Bone marrow (tissue), 2 donors: ENCODE results near the gene CPT1A.
A peak's percentile ranks its signal among the peaks of the same experiment; 100 is the strongest.
"Not testable (repeated sequence)": the region's sequence is repeated elsewhere in the genome, so short reads cannot be mapped to it uniquely, and the experiment has no call there.

Experiments
- DNase-seq, 2 donors: peaks; one replicate each; lab custom pipeline; 2025; lab: John Stamatoyannopoulos, UW

Gene CPT1A

DNA sequence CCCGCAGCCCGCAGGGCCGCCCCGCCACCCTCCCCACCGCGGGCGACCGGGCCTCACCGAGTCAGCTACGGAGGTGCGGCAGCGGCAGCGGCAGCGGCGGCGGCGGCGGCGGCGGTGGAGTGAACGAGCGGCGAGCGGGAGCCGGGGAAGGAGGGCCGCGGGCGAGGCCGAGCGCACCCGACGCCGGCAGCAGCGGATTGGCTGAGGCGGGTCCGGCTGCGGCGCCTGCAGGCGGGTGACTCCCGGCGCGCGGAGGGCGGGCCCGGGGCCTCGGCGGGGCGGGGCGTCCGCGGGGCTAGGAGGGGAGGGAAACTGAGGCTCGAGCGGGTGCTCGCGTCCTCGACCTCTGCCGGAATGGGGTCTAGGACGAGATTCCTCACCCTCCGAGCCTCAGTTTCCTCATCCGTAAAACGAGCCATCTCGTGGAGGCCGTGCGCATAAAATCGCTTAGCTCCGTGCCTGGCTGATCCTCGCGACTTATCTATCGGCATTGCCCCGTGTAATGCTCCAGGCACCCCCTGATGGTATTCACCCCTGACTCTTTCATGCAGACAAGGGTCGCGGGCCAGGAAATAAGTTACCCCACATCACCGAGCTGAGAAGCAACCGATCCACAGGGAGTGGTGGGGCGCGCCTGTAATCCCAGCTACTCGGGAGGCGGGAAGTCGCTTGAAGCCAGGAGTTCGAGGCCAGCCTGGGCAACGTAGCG, at the start of gene CPT1A:
TSS of gene CPT1A (minus strand) at position 199 of the 709 bp plus-strand sequence. CDS start 26,442 bp downstream, outside the sequence.
- peak; percentile 36 for DNase-seq

- DNase-seq: peak in 1 of 2 donors; percentile 76
Observed at GRCh38 chr11:68890490-68891231, 48.9 kb upstream of the CPT1A start.

GRCh38 chr11:68889948-68890446, 48.3 kb upstream of the CPT1A start:
- DNase-seq: no peak

DNA sequence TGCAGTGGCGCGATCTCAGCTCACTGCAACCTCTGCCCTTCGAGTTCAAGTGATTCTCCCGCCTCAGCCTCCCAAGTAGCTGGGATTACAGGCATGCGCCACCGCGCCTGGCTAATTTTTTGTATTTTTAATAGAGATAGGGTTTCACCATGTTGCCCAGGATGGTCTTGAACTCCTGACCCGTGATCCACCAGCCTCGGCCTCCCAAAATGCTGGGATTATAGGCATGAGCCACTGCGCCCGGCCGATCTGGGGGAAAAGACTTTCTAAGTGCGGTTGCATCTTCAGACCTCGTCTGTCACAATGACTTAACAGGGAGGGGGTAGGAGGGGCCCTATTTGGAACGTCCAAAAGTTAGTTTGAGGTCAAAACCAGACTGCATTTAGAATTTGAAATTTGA, 43.1 kb upstream of the CPT1A start:
- not testable (repeated sequence) for DNase-seq

GRCh38 chr11:68882391-68882790, 40.7 kb upstream of the CPT1A start:
- no peak for DNase-seq

GRCh38 chr11:68881320-68881719, 39.6 kb upstream of the CPT1A start:
- no peak for DNase-seq

DNA sequence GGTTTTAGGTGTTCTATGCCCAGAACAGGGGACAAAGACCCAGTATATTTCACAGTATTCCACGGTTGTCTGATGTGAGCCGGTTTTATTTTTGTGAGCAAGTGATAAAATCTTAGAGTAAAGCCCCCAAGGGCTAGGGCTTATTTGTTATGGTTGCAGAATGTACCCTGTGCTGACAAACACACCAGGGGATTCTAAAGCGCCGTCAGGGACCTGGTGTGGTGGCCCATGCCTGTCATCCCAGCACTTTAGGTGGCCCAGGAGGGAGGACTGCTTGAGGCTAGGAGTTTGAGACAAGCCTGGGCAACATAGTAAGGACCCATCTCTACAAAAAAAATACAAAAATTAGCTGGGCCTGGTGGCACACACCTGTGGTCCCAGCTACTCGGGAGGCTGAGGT, 39.1 kb upstream of the CPT1A start:
- DNase-seq: no peak

GRCh38 chr11:68878022-68878421, 36.3 kb upstream of the CPT1A start:
- DNase-seq: no peak

DNA sequence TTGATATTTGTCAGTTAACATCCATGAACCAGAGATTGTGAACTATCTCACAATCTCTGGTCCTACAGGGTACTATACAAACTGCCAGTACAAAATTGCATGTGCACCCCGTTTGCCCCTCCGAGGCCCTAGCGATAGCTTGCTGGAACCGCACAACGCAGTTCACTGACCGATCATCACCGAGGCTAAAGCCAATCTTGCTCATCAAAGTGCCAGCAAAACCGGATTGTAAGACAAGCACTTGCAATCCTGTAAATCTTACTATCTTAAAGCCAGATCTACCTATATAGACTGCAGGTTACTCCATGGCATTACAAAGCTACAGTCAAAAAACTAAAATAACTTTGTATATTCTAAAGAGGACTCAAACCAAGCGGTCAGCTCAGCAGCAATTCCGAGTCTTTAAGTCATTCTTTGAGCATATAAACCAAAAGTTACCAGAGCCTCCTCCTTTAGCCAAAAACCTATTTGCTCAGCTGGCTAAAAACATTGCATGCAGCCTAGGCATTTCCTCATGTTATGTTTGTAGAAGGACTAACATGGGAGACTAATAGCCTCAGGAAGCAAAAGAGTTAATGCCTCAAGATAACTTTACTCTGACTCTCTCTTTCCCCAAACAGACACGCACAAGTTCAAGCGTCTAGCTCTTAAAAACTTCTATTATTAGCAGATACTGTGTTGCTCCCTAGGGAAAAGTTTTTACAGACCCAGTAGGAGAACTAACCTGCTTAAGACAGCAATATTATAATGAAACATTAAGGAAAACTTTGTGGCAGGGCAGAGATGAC, 30.7 kb upstream of the CPT1A start:
- no peak for DNase-seq

GRCh38 chr11:68870470-68870869, 28.8 kb upstream of the CPT1A start:
- no peak for DNase-seq

- no peak for DNase-seq
Observed at GRCh38 chr11:68868221-68868835, 26.6 kb upstream of the CPT1A start.

GRCh38 chr11:68867066-68867465, 25.4 kb upstream of the CPT1A start:
- DNase-seq: no peak

GRCh38 chr11:68865241-68865640, 23.5 kb upstream of the CPT1A start:
- no peak for DNase-seq

- DNase-seq: no peak
Observed at GRCh38 chr11:68863553-68864265, 22.0 kb upstream of the CPT1A start.

GRCh38 chr11:68862421-68862820, 20.7 kb upstream of the CPT1A start:
- DNase-seq: no peak

DNA sequence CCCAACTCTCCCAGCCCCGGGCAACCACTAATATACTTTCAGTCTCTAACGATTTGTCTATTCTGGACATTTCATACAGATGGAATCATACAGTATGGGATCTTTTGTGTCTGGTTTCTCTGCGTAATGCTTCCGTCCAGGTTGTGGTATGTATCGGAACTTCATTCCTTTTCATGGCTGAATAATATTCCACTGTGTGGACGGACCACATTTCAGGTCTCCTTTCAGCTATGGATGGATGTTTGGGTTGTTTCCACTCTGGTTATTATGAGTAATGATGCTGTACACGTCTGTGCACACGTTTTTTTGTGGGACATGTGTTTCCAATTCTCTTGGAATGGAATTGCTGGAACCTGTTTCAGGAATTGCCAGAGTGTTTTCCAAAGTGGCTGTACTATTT, 17.4 kb upstream of the CPT1A start:
- DNase-seq: no peak

GRCh38 chr11:68857037-68857586, 15.4 kb upstream of the CPT1A start:
- no peak for DNase-seq

DNA sequence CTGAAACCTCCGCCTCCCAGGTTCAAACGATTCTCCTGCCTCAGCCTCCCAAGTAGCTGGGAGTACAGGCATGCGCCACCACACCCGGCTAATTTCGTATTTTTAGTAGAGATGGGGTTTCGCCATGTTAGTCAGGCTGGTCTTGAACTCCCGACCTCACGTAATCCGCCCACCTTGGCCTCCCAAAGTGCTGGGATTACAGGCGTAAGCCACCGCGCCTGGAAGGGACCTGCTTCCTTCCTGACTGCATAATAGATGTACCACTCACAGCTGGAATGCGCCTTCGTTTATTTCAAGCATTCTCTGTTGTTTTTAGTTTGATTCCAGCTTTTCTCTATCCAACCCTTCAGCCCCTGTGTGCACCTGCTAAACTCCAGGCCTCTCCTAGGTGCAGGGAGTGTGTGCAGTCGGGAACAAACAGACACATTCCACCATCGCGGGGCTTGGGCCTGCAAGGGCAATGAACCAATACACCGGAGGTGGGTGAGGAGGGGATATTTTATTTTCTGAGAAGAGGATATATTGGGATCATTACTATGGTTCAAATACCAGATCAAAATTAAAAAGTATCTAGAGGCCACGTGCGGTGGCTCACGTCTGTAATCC, 14.8 kb upstream of the CPT1A start:
- not testable (repeated sequence) for DNase-seq

DNA sequence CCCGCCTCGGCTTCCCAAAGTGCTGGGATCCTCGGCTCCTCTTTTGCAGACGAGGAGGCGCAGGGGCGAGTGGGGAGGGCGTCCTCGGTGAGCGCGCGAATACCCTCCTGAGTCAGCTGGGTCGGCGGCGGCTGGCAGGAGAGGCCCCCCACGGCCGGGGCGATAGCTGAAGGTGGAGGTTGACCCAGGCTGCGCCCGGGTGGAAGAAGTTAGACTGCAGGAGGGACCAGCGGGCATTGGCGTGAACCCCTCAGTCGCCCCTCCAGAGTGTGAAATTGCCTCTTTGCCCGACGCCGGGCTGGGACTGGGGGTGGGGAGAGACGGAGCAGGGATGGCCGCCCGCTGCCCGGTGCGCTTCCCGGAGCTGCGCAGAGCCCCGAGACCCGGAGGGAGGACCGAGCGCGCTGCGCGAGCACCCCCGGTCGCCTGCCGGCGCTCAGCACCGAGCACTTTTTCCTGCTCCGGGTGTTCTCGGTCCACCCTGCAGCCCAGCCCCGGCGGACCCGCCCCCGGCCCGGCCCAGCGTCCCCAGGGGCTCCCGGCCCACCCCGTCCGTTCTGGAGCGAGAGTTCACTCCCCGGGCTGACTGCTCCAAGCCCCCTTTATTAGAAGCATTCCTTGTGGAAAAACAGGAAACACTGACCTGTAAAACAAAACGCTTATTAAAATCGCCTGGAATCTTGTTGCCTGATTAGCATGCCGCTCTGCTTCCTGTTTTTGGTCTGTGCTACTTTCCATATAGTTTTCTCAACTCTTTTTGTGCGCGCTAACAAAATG, 13.7 kb upstream of the CPT1A start:
- peak; percentile 33 to 40 for DNase-seq
